ENCODE data around the gene GRIK5.

Gene GRIK5

DNA sequence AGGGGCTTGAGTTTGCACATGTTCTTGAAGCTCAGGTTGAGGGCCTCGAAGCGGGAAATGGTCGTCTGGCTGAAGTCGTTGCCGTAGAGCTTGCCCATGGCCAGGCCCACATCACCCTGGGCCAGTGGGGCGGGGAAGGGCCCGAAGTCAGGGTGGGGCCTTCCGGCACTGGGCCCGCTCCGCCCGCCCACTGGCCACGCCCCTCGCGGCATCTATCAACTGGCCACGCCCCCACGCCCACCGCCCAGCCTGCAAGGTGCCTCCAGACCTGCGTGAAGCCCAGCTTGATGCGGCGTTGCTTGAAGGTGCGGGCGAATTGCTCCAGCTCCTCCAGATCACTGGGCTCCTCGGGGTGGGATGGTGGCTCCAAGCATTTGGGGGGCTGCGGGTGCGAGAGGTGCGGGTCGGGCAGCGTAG lies 25.8 kb upstream of the GRIK5 start:
- Histone ChIP-seq H3F3A (ENCODE audit: low read depth) (no peaks in the 10 kb centered on the region), H3K36me3 (ENCODE audit: insufficient read depth, low read length) (no peaks in the 10 kb centered on the region), H3K79me2 (ENCODE audit: insufficient read depth, low read length) (no peaks in the 10 kb centered on the region), H3K9me3 (ENCODE audit: insufficient read depth, low read depth, low read length) (no peaks in the 10 kb centered on the region), H3K9ac (ENCODE audit: low read depth, low read length, poor library complexity, severe bottlenecking) (no peak overlapping the region), H3K4me2 (ENCODE audit: low read depth, low read length, poor library complexity, severe bottlenecking) (no peak overlapping the region), H3K4me1 (ENCODE audit: insufficient read depth, low read length, poor library complexity, severe bottlenecking) (peaks cover 3% of the 10 kb centered on the region), H3K9me2 (replicated peaks; ENCODE audit: low read depth, low read length) (no peaks in the 10 kb centered on the region), H4K20me1 (ENCODE audit: insufficient read depth, low read length, poor library complexity, severe bottlenecking) (no peaks in the 10 kb centered on the region), H3K27me3 (ENCODE audit: insufficient read depth, low read length, poor library complexity, severe bottlenecking) (no peaks in the 10 kb centered on the region), H3K4me3 (ENCODE audit: low read length, poor library complexity, severe bottlenecking) (no peak overlapping the region), H2AFZ (ENCODE audit: low read length) (no peak overlapping the region)
- no peak for TF ChIP-seq EZH2phosphoT487 (IDR thresholded peaks at IDR 0.05; ENCODE audit: borderline replicate concordance)
- TF ChIP-seq, protein P1, sequence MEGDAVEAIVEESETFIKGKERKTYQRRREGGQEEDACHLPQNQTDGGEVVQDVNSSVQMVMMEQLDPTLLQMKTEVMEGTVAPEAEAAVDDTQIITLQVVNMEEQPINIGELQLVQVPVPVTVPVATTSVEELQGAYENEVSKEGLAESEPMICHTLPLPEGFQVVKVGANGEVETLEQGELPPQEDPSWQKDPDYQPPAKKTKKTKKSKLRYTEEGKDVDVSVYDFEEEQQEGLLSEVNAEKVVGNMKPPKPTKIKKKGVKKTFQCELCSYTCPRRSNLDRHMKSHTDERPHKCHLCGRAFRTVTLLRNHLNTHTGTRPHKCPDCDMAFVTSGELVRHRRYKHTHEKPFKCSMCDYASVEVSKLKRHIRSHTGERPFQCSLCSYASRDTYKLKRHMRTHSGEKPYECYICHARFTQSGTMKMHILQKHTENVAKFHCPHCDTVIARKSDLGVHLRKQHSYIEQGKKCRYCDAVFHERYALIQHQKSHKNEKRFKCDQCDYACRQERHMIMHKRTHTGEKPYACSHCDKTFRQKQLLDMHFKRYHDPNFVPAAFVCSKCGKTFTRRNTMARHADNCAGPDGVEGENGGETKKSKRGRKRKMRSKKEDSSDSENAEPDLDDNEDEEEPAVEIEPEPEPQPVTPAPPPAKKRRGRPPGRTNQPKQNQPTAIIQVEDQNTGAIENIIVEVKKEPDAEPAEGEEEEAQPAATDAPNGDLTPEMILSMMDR (conservative IDR thresholded peaks at IDR 0.05; ENCODE audit: low read length), result no peak

DNA sequence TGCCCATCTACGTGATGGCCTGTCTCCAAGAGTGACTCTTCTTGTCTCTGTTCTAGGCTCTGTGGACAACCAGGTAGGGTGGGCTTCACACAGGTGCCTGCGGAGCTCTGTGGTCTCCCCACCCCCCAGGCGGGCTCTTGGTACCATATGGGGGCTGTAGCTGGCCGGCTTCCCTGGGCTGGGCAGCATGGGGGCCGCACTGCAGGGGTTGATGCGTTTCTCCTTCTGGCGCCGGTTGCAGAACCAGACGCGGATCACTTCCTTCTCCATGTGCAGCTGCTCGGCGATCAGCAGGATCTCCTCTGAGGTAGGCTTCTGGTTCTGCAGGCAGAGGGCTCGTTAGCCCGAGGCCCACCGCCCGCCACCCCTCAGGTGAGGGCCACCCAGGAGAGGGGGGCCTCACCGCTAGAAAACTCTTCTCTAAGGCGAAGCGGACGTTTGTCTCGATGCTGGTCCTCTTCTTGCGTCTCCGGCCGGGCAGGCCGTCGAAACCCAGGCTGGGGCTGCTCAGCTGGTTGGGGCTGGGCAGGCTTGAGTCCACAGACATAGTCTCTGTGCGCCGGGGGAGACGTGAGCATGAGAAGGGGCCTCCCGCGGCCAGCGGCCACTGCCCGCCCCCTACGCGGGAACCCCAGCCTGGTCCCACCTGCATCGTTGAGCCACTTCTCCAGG lies 25.3 kb upstream of the GRIK5 start:
- Histone ChIP-seq H3K4me3 (ENCODE audit: low read length, poor library complexity, severe bottlenecking) (no peak overlapping the region), H3K9ac (ENCODE audit: low read depth, low read length, poor library complexity, severe bottlenecking) (no peak overlapping the region), H3K4me2 (ENCODE audit: low read depth, low read length, poor library complexity, severe bottlenecking) (no peak overlapping the region), H3F3A (ENCODE audit: low read depth) (no peaks in the 10 kb centered on the region), H2AFZ (ENCODE audit: low read length) (no peak overlapping the region), H3K9me2 (replicated peaks; ENCODE audit: low read depth, low read length) (no peaks in the 10 kb centered on the region), H3K36me3 (ENCODE audit: insufficient read depth, low read length) (no peaks in the 10 kb centered on the region), H3K9me3 (ENCODE audit: insufficient read depth, low read depth, low read length) (no peaks in the 10 kb centered on the region), H3K27me3 (ENCODE audit: insufficient read depth, low read length, poor library complexity, severe bottlenecking) (no peaks in the 10 kb centered on the region), H3K4me1 (ENCODE audit: insufficient read depth, low read length, poor library complexity, severe bottlenecking) (peaks cover 3% of the 10 kb centered on the region), H3K79me2 (ENCODE audit: insufficient read depth, low read length) (no peaks in the 10 kb centered on the region), H4K20me1 (ENCODE audit: insufficient read depth, low read length, poor library complexity, severe bottlenecking) (no peaks in the 10 kb centered on the region)
- TF ChIP-seq, protein P1 (conservative IDR thresholded peaks at IDR 0.05; ENCODE audit: low read length), result no peak
- TF ChIP-seq EZH2phosphoT487 (IDR thresholded peaks at IDR 0.05; ENCODE audit: borderline replicate concordance), result no peak

DNA sequence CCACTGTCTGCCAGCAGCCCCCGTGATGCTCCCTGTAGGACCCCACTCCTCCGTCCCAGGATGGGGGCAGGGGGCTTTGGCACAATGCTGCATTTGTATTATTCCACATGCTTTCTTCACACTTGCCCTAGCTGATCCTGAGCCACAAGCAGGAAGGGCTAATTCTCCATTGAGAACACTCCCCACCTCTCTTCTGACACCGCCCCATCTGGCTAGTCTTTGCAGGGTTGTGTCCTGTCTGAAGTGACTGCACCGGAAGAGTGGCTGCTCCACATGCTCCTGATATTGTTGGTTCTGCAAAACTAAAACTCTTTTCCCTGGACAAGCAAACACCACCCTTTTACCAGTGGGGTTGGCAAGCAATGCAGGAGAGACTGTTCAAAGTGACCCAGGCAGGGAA lies 23.9 kb upstream of the GRIK5 start:
- H2AFZ ChIP-seq (ENCODE audit: low read length), result no peak overlapping the region
- no peaks in the 10 kb centered on the region for H3K9me2 ChIP-seq (replicated peaks; ENCODE audit: low read depth, low read length)
- H3K4me3 ChIP-seq (ENCODE audit: low read length, poor library complexity, severe bottlenecking), result no peak overlapping the region
- H3K4me1 ChIP-seq (ENCODE audit: insufficient read depth, low read length, poor library complexity, severe bottlenecking), result peaks cover 4% of the 10 kb centered on the region
- H3K9me3 ChIP-seq (ENCODE audit: insufficient read depth, low read depth, low read length), result no peaks in the 10 kb centered on the region
- H3K79me2 ChIP-seq (ENCODE audit: insufficient read depth, low read length), result no peaks in the 10 kb centered on the region
- H4K20me1 ChIP-seq (ENCODE audit: insufficient read depth, low read length, poor library complexity, severe bottlenecking), result no peaks in the 10 kb centered on the region
- no peak overlapping the region for H3K4me2 ChIP-seq (ENCODE audit: low read depth, low read length, poor library complexity, severe bottlenecking)
- no peaks in the 10 kb centered on the region for H3K36me3 ChIP-seq (ENCODE audit: insufficient read depth, low read length)
- no peaks in the 10 kb centered on the region for H3F3A ChIP-seq (ENCODE audit: low read depth)
- no peak overlapping the region for H3K9ac ChIP-seq (ENCODE audit: low read depth, low read length, poor library complexity, severe bottlenecking)
- TF ChIP-seq, protein P1 (conservative IDR thresholded peaks at IDR 0.05; ENCODE audit: low read length), result no peak
- no peak for TF ChIP-seq EZH2phosphoT487 (IDR thresholded peaks at IDR 0.05; ENCODE audit: borderline replicate concordance)
- H3K27me3 ChIP-seq (ENCODE audit: insufficient read depth, low read length, poor library complexity, severe bottlenecking), result no peaks in the 10 kb centered on the region
